Mesenchymal stem cell (in vitro differentiated cells and primary cell): Measurements from ENCODE around the gene SH3BGRL2.

Experiments
- DNase-seq: peaks from one replicate; pipeline ENCODE4 v3.0.0-alpha.2; 2013
- H2AFZ ChIP-seq: one replicate; pipeline ENCODE4 v1.6.1; 2013; ENCODE audit warnings: low read depth, mild to moderate bottlenecking, control low read depth, inconsistent platforms, low read length, moderate library complexity
- H2AK5ac ChIP-seq: 2 replicates; pipeline ENCODE4 v1.6.1; 2013; ENCODE audit warnings: low read length, moderate library complexity, mild to moderate bottlenecking, inconsistent platforms; ENCODE audit not compliant: severe bottlenecking
- H2BK120ac ChIP-seq: one replicate; pipeline ENCODE4 v1.6.1; 2013; ENCODE audit warnings: low read depth, mild to moderate bottlenecking, inconsistent platforms, low read length, moderate library complexity
- H2BK12ac ChIP-seq, 2 experiments: one replicate each; pipeline ENCODE4 v1.6.1; 2013; ENCODE audit warnings: inconsistent platforms in 2 of 2, low read length in 2 of 2, mild to moderate bottlenecking in 2 of 2, moderate library complexity in 2 of 2, control low read depth in 1 of 2
- H2BK15ac ChIP-seq: one replicate; pipeline ENCODE4 v1.6.1; 2013; ENCODE audit warnings: mild to moderate bottlenecking, low read depth, inconsistent platforms; ENCODE audit not compliant: poor library complexity, severe bottlenecking
- H2BK5ac ChIP-seq: 2 replicates; pipeline ENCODE4 v1.6.1; 2013; ENCODE audit warnings: low read depth, mild to moderate bottlenecking, low read length, control low read depth, inconsistent platforms; ENCODE audit not compliant: poor library complexity, severe bottlenecking
- H3K14ac ChIP-seq, 2 experiments: one replicate each; pipeline ENCODE4 v1.6.1; 2013; ENCODE audit warnings: inconsistent platforms in 2 of 2, low read length in 2 of 2, control low read depth in 1 of 2, mild to moderate bottlenecking in 1 of 2, moderate library complexity in 1 of 2
- H3K18ac ChIP-seq, 2 experiments: one replicate each; pipeline ENCODE4 v1.6.1; 2013; ENCODE audit warnings: inconsistent platforms in 2 of 2, low read length in 2 of 2, control low read depth in 1 of 2, low read depth in 1 of 2, mild to moderate bottlenecking in 1 of 2
- H3K23ac ChIP-seq, 2 experiments: one replicate each; pipeline ENCODE4 v1.6.1; 2013; ENCODE audit warnings: inconsistent platforms in 2 of 2, low read length in 2 of 2, mild to moderate bottlenecking in 2 of 2, moderate library complexity in 2 of 2, control low read depth in 1 of 2
- H3K27ac ChIP-seq: 2 replicates; pipeline ENCODE4 v1.5.1; 2013; ENCODE audit warnings: mild to moderate bottlenecking, moderate library complexity, low read length, control low read depth, inconsistent platforms; ENCODE audit not compliant: poor library complexity, severe bottlenecking
- H3K27me3 ChIP-seq, 2 experiments: 2 replicates each; pipeline versions ENCODE4 v1.6.1 to v1.7.0; 2013; ENCODE audit warnings: low read length in 2 of 2, mild to moderate bottlenecking in 2 of 2, moderate library complexity in 2 of 2, control low read depth in 1 of 2, inconsistent platforms in 1 of 2; ENCODE audit not compliant: control insufficient read depth in 1 of 2, insufficient read depth in 1 of 2
- H3K36me3 ChIP-seq, 2 experiments: 2 replicates each; pipeline versions ENCODE4 v1.6.1 to v1.7.0; 2013; ENCODE audit warnings: low read length in 2 of 2, control low read depth in 1 of 2, inconsistent platforms in 1 of 2, low read depth in 1 of 2, mild to moderate bottlenecking in 1 of 2; ENCODE audit not compliant: insufficient read depth in 2 of 2, control insufficient read depth in 1 of 2
- H3K4ac ChIP-seq, 2 experiments: one replicate each; pipeline ENCODE4 v1.6.1; 2013; ENCODE audit warnings: inconsistent platforms in 2 of 2, low read length in 2 of 2, mild to moderate bottlenecking in 2 of 2, moderate library complexity in 2 of 2, control low read depth in 1 of 2, low read depth in 1 of 2
- H3K4me1 ChIP-seq: 2 replicates; pipeline ENCODE4 v1.6.1; 2013; ENCODE audit warnings: low read depth, low read length, control low read depth; ENCODE audit not compliant: control insufficient read depth, insufficient read depth
- H3K4me2 ChIP-seq: 2 replicates; pipeline ENCODE4 v1.6.1; 2013; ENCODE audit warnings: low read length, mild to moderate bottlenecking, inconsistent platforms; ENCODE audit not compliant: poor library complexity, severe bottlenecking
- H3K4me3 ChIP-seq, 2 experiments: 2 replicates each; pipeline versions ENCODE4 v1.5.1 to v1.7.0; 2013; ENCODE audit warnings: low read length in 2 of 2, mild to moderate bottlenecking in 2 of 2, control low read depth in 1 of 2, low read depth in 1 of 2; ENCODE audit not compliant: insufficient read depth in 1 of 2
- H3K79me1 ChIP-seq: replicated peaks from 2 replicates; pipeline ENCODE4 v1.6.1; 2013; ENCODE audit warnings: mild to moderate bottlenecking, control low read depth, low read length, inconsistent platforms; ENCODE audit not compliant: poor library complexity, severe bottlenecking
- H3K9ac ChIP-seq: 2 replicates; pipeline ENCODE4 v1.7.0; 2013; ENCODE audit warnings: mild to moderate bottlenecking, low read length, moderate library complexity
- H3K9me3 ChIP-seq: 2 replicates; pipeline ENCODE4 v1.7.0; 2013; ENCODE audit warnings: mild to moderate bottlenecking, low read length; ENCODE audit not compliant: control insufficient read depth
- H4K8ac ChIP-seq: one replicate; pipeline ENCODE4 v1.6.1; 2013; ENCODE audit warnings: inconsistent platforms, mild to moderate bottlenecking, low read length, moderate library complexity
- H4K91ac ChIP-seq: one replicate; pipeline ENCODE4 v1.6.1; 2013; ENCODE audit warnings: mild to moderate bottlenecking, low read length, inconsistent platforms
- WGBS: methylation state at CpG from one replicate; pipeline ENCODE4 v1.1.7; 2013; ENCODE audit warnings: mixed read lengths; 5-methylcytosine and 5-hydroxymethylcytosine counted together

The SH3BGRL2 gene

DNA sequence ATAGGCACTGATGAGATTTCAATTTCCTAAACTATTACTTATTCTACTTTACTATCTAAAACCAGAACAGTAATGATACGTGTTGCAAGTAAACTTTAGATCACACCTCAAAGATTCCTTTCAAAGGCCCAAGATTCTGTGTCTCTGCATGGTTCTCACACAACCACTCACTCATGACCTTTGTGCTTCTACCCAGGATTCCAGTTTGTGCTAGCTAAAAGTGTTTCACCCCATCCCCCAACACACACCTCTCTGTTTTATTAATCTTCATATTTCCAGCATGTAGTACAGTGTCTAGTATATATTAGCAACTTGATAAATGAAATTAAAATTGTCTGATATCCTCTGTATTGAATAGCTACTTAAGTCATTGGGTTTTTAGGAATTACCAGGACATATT is 8.8 kb upstream of the SH3BGRL2 start:
- no peak overlapping the region for H3K4ac ChIP-seq
- H3K27me3 ChIP-seq: no peaks in the 10 kb centered on the region
- H2AFZ ChIP-seq: no peak overlapping the region
- 95% methylated on average over 1 of the region's 1 CpG for WGBS
- no peak overlapping the region for H2BK12ac ChIP-seq
- no peak overlapping the region for H2BK120ac ChIP-seq
- H3K4me3 ChIP-seq: no peak overlapping the region
- H2BK5ac ChIP-seq: no peak overlapping the region
- H3K18ac ChIP-seq: no peak overlapping the region
- no peak overlapping the region for H2AK5ac ChIP-seq
- H4K91ac ChIP-seq: no peak overlapping the region
- no peak for DNase-seq
- no peak overlapping the region for H3K9ac ChIP-seq
- H3K4me1 ChIP-seq: no peaks in the 10 kb centered on the region
- H2BK15ac ChIP-seq: no peak overlapping the region
- H3K9me3 ChIP-seq: no peaks in the 10 kb centered on the region
- no peak overlapping the region for H3K14ac ChIP-seq
- H3K23ac ChIP-seq: no peak overlapping the region
- no peak overlapping the region for H3K27ac ChIP-seq
- H4K8ac ChIP-seq: no peak overlapping the region
- no peak overlapping the region for H3K4me2 ChIP-seq
- no peaks in the 10 kb centered on the region for H3K79me1 ChIP-seq
- H3K36me3 ChIP-seq: no peaks in the 10 kb centered on the region

DNA sequence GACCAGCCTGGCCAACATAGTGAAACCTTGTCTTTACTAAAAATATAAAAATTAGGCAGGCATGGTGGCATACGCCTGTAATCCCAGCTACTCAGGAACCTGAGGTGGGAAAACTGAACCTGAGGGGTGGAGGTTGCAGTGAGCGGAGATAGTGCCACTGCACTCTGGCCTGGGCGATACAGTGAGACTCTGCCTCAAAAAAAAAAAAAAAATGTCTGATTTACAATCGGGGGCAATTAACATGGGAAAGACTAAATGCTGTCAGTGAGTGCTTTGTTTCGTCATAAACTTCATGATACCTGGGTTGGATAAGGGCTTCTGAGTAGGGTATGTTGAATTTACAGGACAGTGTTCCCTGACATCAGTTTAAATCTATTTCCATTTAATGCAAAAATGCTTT is 8.0 kb upstream of the SH3BGRL2 start:
- Histone ChIP-seq H3K4me3 (no peak overlapping the region), H3K9me3 (no peaks in the 10 kb centered on the region), H3K9ac (no peak overlapping the region), H3K23ac (no peak overlapping the region), H2BK15ac (no peak overlapping the region), H2AK5ac (no peak overlapping the region), H3K14ac (no peak overlapping the region), H3K79me1 (no peaks in the 10 kb centered on the region), H3K4me1 (no peaks in the 10 kb centered on the region), H3K36me3 (no peaks in the 10 kb centered on the region), H3K27me3 (no peaks in the 10 kb centered on the region), H4K91ac (no peak overlapping the region), H4K8ac (no peak overlapping the region), H3K18ac (no peak overlapping the region), H2BK5ac (no peak overlapping the region), H2BK120ac (no peak overlapping the region), H3K27ac (no peak overlapping the region), H2BK12ac (no peak overlapping the region), H3K4me2 (no peak overlapping the region), H3K4ac (no peak overlapping the region), H2AFZ (no peak overlapping the region)
- DNase-seq: no peak
- WGBS: 97% methylated on average over 5 of the region's 5 CpGs

- no peak overlapping the region for H3K9ac ChIP-seq
- no peak overlapping the region for H3K23ac ChIP-seq
- no peak overlapping the region for H3K4me2 ChIP-seq
- no peak overlapping the region for H3K27ac ChIP-seq
- H3K18ac ChIP-seq: no peak overlapping the region
- H3K4me3 ChIP-seq: no peak overlapping the region
- no peaks in the 10 kb centered on the region for H3K79me1 ChIP-seq
- no peak overlapping the region for H4K8ac ChIP-seq
- no peak overlapping the region for H2AK5ac ChIP-seq
- H3K36me3 ChIP-seq: no peaks in the 10 kb centered on the region
- peak overlapping the region in 1 of 2 experiments; percentile 75 for H3K14ac ChIP-seq
- no peak overlapping the region for H2BK15ac ChIP-seq
- no peak overlapping the region for H2BK120ac ChIP-seq
- no peak overlapping the region for H2AFZ ChIP-seq
- H2BK12ac ChIP-seq: no peak overlapping the region
- H3K9me3 ChIP-seq: no peaks in the 10 kb centered on the region
- H3K4me1 ChIP-seq: peaks cover 1% of the 10 kb centered on the region
- no peak overlapping the region for H2BK5ac ChIP-seq
- DNase-seq: no peak
- peaks cover 0 to 3% of the 10 kb centered on the region in 2 experiments for H3K27me3 ChIP-seq
- no peak overlapping the region for H4K91ac ChIP-seq
- no peak overlapping the region for H3K4ac ChIP-seq
Measured at GRCh38 chr6:79625746-79626145, 5.4 kb upstream of the SH3BGRL2 start.

DNA sequence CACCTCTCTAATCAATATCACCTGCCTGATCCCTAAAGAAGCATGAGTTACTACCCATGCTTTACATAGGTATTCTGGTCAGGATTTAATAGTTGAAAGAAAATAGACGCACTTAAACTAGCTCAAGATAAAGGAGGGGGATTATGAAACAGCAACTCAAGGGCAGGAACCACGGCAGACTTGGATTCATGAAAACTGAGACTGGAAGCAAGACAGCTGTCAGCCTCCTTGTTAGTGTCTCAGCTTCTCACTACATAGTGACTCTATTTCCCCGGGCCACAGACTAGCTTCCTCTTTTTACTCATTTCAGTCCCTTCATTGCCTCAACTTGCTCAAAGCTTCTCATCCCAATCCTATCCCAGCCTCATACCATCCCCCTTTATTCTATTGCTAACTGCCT is 4.3 kb upstream of the SH3BGRL2 start:
- Histone ChIP-seq H3K36me3 (no peaks in the 10 kb centered on the region), H4K91ac (no peak overlapping the region), H3K4ac (no peak overlapping the region), H2AK5ac (no peak overlapping the region), H2AFZ (no peak overlapping the region), H2BK15ac (no peak overlapping the region), H2BK12ac (no peak overlapping the region), H3K79me1 (no peaks in the 10 kb centered on the region), H3K14ac (no peak overlapping the region), H3K27me3 (peaks cover 3% of the 10 kb centered on the region in 2 experiments), H3K27ac (no peak overlapping the region), H4K8ac (no peak overlapping the region), H2BK5ac (no peak overlapping the region), H3K23ac (no peak overlapping the region), H3K18ac (no peak overlapping the region), H2BK120ac (no peak overlapping the region), H3K9ac (no peak overlapping the region), H3K4me3 (no peak overlapping the region), H3K9me3 (no peaks in the 10 kb centered on the region), H3K4me1 (peaks cover 3% of the 10 kb centered on the region), H3K4me2 (no peak overlapping the region)
- 99% methylated on average over 3 of the region's 3 CpGs for WGBS
- DNase-seq: no peak
